Measurements from ENCODE around the gene SORBS2.

GRCh38 chr4:185548587-185548986, 263.4 kb downstream of the SORBS2 start:
- TF ChIP-seq, protein P1, sequence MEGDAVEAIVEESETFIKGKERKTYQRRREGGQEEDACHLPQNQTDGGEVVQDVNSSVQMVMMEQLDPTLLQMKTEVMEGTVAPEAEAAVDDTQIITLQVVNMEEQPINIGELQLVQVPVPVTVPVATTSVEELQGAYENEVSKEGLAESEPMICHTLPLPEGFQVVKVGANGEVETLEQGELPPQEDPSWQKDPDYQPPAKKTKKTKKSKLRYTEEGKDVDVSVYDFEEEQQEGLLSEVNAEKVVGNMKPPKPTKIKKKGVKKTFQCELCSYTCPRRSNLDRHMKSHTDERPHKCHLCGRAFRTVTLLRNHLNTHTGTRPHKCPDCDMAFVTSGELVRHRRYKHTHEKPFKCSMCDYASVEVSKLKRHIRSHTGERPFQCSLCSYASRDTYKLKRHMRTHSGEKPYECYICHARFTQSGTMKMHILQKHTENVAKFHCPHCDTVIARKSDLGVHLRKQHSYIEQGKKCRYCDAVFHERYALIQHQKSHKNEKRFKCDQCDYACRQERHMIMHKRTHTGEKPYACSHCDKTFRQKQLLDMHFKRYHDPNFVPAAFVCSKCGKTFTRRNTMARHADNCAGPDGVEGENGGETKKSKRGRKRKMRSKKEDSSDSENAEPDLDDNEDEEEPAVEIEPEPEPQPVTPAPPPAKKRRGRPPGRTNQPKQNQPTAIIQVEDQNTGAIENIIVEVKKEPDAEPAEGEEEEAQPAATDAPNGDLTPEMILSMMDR (IDR thresholded peaks at IDR 0.05), result no peak
- no peak for TF ChIP-seq POLR2A (IDR thresholded peaks at IDR 0.05)
